Body of pancreas (tissue), 4 donors: ENCODE results near the gene CIBAR2.

ENCODE experiments used
- CTCF ChIP-seq, 7 experiments: fragments of 450-650 bp in 4 of 7; fragments of 200-600 bp in 3 of 7; sonication (generic) in 3 of 7; IDR thresholded peaks; one replicate each; pipeline ENCODE4 v1.5.1; 2016 to 2019; ENCODE audit warnings: antibody characterized with exemption in 7 of 7
- POLR2A ChIP-seq, 3 donors: fragments of 450-650 bp; IDR thresholded peaks; one replicate each; pipeline ENCODE4 v1.6.1; 2016; ENCODE audit warnings: antibody characterized with exemption in 3 of 3, mild to moderate bottlenecking in 2 of 3

DNA sequence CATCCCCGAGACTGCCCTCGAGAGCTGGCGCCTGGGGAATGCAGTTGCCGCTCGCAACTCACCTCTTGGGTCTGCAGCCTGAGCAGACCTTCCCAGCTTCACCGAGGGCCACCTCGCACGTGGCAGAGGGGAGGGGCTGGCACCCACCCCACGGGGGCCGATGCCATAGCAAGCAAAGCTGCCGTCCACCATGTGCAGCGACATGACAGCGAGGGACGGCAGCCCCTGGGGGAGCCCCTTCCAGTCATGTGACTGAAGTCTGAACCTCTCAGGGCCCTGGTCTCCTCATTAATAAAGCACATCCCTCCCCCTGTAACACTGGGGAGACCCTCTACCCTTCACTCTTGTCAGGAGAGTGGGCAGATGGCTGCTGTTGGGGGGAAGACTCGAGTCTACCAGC lies 30.5 kb downstream of the CIBAR2 start:
- no peak for TF ChIP-seq CTCF (IDR thresholded peaks at IDR 0.05)
- TF ChIP-seq POLR2A (IDR thresholded peaks at IDR 0.05), result no peak
